A673 (cell line): ENCODE measurements around the gene FGF22.

Source experiments
- EZH2 ChIP-seq: fragments of 200-600 bp; sonication (generic); IDR thresholded peaks from 2 replicates; pipeline ENCODE4 v1.6.1; 2017; ENCODE audit warnings: borderline replicate concordance, low read depth, mild to moderate bottlenecking, mixed read lengths, antibody characterized with exemption, low read length; ENCODE audit not compliant: poor library complexity, severe bottlenecking
- TF ChIP-seq, protein P1 (sequence below): fragments of 300-800, 200-600 bp; sonication (generic); conservative IDR thresholded peaks from 2 replicates; pipeline ENCODE4 v1.5.1; 2017; ENCODE audit warnings: low read depth, mild to moderate bottlenecking, antibody characterized with exemption, low read length, moderate library complexity, mixed read lengths

GRCh38 chr19:646779-647565 lies 7.3 kb downstream of the FGF22 start:
- TF ChIP-seq, protein P1, sequence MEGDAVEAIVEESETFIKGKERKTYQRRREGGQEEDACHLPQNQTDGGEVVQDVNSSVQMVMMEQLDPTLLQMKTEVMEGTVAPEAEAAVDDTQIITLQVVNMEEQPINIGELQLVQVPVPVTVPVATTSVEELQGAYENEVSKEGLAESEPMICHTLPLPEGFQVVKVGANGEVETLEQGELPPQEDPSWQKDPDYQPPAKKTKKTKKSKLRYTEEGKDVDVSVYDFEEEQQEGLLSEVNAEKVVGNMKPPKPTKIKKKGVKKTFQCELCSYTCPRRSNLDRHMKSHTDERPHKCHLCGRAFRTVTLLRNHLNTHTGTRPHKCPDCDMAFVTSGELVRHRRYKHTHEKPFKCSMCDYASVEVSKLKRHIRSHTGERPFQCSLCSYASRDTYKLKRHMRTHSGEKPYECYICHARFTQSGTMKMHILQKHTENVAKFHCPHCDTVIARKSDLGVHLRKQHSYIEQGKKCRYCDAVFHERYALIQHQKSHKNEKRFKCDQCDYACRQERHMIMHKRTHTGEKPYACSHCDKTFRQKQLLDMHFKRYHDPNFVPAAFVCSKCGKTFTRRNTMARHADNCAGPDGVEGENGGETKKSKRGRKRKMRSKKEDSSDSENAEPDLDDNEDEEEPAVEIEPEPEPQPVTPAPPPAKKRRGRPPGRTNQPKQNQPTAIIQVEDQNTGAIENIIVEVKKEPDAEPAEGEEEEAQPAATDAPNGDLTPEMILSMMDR, result no peak
- no peak for TF ChIP-seq EZH2
